G401.6 (cell line): Measurements from ENCODE around the gene HACD1.
A peak's percentile ranks its signal among the peaks of the same experiment; 100 is the strongest.
"Not testable (repeated sequence)": the region's sequence is repeated elsewhere in the genome, so short reads cannot be mapped to it uniquely, and the experiment has no call there.

ENCODE experiments used
- FAIRE-seq: peaks from 2 replicates; lab custom pipeline; 2012; peaks lifted over from hg19 to GRCh38; lab: Jason Lieb, UNC

Gene HACD1

GRCh38 chr10:17643339-17643754 lies 26.2 kb upstream of the HACD1 start:
- no peak for FAIRE-seq

GRCh38 chr10:17640331-17640816 lies 23.2 kb upstream of the HACD1 start:
- no peak for FAIRE-seq

- FAIRE-seq = no peak
These were observed 20.7 kb upstream of the HACD1 start for GRCh38 chr10:17637869-17638268.

DNA sequence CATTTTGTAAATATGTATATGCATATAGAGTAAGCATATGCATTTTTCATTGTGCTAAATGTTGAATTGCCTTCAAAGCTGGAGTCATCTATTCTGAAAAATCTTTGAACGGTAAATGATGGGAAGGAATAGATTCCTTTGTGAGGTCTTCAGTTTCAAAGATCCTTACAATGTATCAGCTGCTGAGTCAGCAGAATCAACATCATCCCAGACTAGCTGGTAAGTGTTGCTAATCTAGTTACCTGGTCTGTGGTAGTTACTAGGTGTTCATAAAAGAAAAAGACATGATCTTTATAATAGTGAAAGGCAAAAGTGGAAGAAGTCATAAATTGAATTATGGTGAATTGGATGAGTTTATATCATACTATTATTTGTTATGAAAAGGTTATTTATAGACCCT lies 16.2 kb upstream of the HACD1 start:
- no peak for FAIRE-seq

- not testable (repeated sequence) for FAIRE-seq
These were observed 15.4 kb upstream of the HACD1 start for GRCh38 chr10:17632590-17632989.

DNA sequence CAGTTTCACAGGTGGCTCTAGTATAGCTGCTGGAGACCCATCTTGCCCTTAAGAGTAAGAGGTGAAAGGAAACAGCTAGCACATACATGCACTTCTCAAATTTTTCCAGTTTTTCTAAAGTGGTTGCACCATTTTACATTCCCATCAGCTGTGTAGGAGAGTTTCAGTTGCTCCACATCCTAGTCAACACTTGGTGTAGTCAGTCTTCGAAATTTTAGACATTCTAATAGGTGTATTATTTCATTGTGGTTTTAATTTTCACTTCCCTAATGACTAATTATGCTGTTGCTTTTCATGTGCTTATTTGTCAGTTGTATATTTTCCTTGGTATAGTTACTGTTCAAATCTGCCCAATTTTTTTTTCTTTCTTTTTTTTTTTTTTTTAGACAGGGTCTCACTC lies 9.5 kb upstream of the HACD1 start:
- no peak for FAIRE-seq

- FAIRE-seq = no peak
These were observed 7.8 kb upstream of the HACD1 start for GRCh38 chr10:17624996-17625395.

- no peak for FAIRE-seq
These were observed 4.9 kb upstream of the HACD1 start for GRCh38 chr10:17622061-17622460.

DNA sequence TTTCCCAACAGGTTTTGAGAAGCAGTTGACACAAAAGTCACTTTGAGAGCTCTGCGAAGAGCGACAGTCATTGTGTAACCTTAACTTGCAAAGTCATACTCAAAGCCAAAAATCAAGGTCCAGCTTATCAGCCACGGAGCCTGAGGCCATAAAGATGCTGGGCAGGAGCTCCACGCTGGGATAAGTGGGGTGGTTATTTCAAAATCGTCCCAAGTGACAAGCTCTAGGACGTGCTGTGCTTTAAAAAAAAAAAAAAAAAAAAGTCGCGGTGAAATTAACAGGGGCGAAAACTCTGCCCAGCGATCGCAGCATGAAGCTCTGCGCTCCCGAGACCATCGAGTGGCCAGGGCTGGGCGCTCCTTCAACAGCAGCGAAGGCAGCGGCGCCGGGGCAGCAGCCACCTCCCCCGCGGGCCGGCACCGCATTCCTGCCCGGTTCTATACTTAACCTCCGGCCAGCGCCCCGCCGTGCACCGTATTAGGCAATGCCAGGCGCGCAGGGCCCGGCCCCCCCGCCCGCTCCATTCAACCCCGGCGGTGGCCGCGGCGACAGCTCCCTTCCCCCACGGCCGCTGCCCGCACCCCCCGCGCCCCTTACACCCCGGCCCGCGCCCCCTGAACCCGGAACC lies 657 bp downstream of the HACD1 start:
- FAIRE-seq = no peak

DNA sequence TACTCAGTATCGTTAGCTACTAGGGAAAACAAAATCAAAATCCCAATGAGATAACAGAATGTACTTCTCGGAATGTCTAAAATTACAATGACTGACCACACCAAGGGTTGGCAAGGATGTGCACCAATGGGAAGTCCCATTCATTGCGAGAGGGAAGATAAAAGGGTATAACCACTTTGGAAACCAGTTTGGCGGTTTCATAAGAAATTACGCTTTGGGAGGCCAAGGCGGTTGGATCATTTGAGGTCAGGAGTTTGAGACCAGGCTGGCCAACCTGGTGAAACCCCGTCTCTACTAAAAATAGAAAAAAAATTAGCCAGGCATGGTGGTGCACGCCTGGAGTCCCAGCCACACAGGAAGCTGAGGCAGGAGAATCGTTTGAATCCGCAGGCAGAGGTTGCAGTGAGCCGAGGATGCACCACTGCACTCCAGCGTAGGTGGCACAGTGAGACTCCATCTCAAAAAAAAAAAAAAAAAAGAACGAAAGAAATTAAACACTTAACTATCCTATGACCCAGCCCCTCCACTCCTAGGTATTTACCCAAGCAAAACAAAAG lies 7.6 kb downstream of the HACD1 start:
- FAIRE-seq = no peak

- peak; percentile 97 for FAIRE-seq
These were observed 9.4 kb downstream of the HACD1 start for GRCh38 chr10:17607603-17608332.

- no peak for FAIRE-seq
These were observed 10.1 kb downstream of the HACD1 start for GRCh38 chr10:17607060-17607459.

- FAIRE-seq = no peak
These were observed 10.6 kb downstream of the HACD1 start for GRCh38 chr10:17606547-17607040.

- no peak for FAIRE-seq
These were observed 11.2 kb downstream of the HACD1 start for GRCh38 chr10:17605936-17606335.

DNA sequence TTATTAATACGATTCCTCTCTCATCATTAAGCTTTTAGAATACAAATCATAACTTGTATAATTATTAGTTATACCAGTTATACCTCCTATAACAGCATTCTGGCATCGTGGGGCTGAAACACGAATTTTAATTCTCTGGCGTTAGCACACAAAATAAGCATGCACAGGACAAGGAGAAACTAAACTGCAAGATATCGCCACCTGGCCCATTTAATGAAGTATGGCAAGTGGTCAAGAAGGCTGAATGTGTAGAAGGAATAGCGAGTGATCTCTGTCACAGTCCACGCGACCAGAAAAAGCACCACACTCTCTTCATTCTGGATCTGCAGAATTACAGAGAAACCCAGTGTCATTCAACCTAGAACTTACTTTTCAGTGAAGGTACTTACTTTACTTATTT lies 18.1 kb downstream of the HACD1 start:
- peak; percentile 65 for FAIRE-seq

GRCh38 chr10:17597386-17597785 lies 19.8 kb downstream of the HACD1 start:
- no peak for FAIRE-seq

GRCh38 chr10:17590969-17591645 lies 26.1 kb downstream of the HACD1 start:
- no peak for FAIRE-seq

DNA sequence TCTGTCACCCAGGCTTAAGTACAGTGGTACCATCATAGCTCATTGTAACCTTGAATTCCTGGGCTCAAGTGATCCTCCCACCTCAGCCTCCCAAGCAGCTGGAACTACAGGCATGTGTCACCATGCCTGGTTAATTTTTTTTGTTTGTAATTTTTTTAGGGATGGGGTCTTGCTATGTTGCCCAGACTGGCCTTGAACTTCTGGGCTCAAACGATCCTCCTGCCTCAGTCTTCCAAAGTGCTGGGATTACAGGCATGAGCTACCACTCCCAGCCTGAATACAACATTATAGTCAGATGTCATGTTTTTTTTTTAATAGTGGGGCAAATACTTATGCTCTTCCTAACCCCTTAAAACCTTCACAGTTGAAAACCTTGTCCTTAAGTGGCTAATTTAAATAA lies 27.9 kb downstream of the HACD1 start:
- not testable (repeated sequence) for FAIRE-seq

- peak; percentile 78 for FAIRE-seq
These were observed 28.8 kb downstream of the HACD1 start for GRCh38 chr10:17588420-17588819.

GRCh38 chr10:17587321-17587720 lies 29.9 kb downstream of the HACD1 start:
- not testable (repeated sequence) for FAIRE-seq

DNA sequence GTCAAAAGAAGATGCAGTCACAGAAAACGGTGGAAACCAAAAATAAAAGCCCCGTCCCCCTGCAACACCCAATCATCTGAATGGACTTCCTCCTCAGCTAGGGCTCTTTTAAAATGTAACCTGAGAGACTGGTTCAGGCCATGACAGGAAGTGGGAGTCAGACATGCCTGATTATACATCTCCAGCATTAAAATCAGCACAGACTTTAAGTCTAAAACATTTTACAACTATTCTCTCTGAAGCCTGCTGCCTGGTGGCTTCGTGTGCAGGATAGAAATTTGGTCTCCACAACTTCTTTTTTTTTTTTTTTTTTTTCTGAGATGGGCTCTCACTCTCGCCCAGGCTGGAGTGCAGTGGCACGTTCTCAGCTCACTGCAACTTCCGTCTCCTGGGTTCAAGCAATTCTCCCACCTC lies 30.3 kb downstream of the HACD1 start:
- FAIRE-seq = peak; percentile 53

DNA sequence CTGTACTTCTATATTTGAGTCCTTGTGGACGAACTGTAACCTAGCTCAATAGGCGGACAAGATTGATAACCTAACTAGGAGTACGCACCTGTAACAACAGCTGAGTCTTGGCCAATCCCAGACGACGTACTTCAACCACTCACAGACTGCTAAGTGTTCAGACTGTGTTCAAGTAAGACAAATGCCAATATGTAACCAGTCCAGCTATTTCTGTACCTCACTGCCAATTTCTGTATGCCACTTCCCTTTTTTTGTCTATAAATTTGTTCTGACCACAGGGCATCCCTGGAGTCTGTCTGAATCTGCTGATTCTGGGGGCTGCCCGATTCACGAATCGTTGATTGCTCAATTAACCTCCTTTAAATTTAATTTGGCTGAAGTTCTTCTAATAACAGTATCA lies 32.2 kb downstream of the HACD1 start:
- no peak for FAIRE-seq

DNA sequence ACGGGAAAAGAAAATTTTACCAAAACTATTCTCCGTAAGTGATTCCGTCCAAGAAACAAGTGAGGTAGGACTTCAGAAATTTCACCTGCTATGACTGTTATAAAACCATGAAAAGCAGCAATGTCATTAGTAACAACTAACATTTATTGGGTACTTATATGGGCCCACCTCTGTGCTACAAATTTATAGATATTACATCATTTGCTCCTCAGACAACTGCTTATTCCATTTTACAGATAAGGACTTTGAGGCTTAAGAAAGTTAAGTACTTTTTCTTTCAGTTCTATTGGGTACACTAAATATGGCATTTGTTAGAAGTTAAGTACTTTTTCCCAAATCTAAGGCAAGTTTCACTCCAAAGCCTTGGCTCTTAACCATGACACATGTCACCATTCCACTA lies 36.3 kb downstream of the HACD1 start:
- no peak for FAIRE-seq
